HG02759 (cell line): ENCODE data around the gene HSDL2.
"Not testable (repeated sequence)": the region's sequence is repeated elsewhere in the genome, so short reads cannot be mapped to it uniquely, and the experiment has no call there.

Source experiments
- ATAC-seq: cut with Tn5 transposase; IDR thresholded peaks from one replicate; pipeline ENCODE4 v1.9.1; 2021; ENCODE audit warnings: mild to moderate bottlenecking, moderate library complexity; ENCODE audit not compliant: unreplicated experiment

The HSDL2 gene

DNA sequence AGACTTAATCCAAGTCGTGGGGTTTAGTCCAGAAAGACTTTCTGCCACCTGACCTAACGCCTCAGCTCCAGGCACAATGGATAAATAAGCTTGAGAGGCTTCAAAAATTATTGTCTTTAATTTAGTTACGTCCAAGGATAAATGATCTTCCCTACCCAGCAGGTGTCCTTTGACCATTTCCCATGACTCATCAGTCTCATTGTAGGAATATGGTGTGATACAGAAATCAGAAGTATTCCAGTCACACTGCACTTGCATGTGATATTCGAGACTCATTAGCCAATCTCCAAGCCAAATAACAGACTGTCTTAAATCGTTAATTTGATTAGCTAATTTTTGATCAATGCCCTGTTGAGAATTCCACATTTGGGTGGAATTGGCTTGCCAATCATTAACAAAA lies 13.2 kb downstream of the HSDL2 start:
- not testable (repeated sequence) for ATAC-seq

DNA sequence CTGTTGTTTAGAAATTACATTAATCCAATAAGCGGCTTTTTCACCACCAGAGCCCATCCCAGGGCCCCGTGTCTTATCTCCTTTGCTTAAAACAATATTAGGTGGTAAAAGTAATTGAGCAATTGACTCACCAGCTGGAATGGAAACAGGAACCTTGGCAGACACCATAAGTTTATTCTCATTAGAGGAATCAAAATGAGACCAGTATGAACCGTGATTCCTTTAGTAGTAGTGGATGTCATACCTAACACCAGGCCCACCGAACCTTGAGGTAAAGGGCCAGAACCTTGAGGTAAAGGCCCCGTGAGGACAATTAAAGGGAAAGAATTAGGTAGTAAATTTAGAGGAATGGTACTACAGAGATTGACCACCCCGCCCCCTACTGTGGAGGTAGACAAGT lies 16.5 kb downstream of the HSDL2 start:
- no peak for ATAC-seq

DNA sequence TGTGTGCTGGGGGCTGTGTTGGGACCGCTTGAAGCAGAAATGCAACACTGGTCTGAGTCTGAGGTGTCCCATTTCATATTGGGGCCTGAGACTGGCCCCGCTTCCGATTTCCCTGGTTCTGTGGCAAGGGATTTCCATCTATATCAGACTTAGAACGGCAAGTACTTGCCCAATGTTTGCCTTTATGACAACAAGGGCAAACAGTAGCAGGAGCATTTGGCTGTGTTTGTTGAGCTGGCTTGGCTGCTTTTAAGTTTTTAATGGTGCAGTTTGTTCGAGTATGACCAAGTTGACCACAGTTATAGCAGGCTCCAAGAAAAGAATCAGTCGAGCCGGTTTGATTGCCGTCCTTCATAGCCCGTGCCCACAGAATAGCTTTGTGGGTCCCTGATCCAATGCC lies 17.0 kb downstream of the HSDL2 start:
- ATAC-seq: no peak

DNA sequence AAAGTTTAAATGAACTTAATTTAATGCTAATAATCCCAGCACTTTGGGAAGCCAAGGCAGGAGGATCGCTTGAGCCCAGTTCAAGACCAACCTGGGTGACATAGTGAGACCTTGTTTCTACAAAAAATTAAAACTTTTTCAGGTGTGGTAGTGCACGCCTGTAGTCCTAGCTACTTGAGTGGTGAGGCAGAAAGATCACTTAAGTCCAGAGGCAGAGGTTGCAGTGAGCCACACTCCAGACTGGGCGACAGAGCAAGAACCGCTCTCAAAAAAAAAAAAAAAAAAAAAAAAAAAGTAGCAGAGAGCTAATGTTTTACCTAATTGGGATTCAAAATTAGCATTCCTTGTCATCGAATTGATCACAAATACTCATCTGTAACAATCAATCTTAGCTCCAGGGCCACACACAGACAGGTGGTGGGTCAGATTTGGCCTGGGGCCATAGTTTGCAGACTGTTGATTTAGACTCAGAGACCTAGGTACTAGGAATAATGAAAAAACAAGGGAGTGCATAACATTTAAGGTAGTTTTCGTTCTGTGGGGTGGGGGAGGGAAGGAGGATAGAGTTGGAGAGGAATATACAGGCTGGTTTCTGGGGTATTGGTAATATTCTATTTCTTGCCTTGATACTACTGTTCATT lies 21.4 kb downstream of the HSDL2 start:
- no peak for ATAC-seq

DNA sequence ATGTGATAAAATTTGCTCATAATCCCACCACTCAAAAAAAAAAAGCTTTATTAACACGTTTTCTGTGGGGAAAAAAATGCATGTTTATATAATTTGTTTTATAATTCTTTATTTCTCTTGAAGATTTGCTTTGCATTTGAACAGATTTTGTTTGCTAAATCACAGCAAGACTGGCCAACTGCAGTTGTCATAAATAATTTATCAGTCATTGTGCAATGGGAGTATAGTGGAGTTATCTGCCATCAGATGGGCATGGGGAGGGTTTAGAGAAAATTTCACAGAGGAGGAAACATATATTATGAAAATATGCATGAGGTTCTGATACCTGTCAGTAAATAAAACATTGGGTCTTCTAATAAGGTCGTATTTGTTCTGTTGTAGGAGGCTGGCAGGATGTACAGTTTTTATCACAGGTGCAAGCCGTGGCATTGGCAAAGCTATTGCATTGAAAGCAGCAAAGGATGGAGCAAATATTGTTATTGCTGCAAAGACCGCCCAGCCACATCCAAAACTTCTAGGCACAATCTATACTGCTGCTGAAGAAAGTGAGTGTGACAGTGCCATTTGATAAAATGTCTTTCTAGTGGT lies 23.8 kb downstream of the HSDL2 start:
- ATAC-seq: no peak

DNA sequence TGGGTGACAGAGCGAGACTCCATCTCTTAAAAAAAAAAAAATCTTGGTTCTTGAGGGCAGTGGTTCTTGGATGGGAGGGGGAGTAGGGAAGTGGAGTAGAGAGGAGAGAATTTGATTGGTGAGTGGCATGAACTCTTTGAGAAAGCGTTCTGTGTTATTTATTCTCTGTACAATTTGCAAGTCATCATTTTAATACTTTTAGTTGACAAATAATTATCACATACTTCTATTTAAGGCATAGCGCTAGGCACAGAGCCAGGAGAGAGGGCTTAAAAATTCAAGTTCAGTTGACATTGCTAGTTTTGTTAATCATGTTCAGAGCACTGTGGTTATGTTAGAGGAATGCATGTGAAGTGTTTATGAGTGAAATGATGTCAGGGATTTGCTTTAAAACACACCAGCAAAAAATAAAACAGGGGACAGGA lies 24.6 kb downstream of the HSDL2 start:
- no peak for ATAC-seq

DNA sequence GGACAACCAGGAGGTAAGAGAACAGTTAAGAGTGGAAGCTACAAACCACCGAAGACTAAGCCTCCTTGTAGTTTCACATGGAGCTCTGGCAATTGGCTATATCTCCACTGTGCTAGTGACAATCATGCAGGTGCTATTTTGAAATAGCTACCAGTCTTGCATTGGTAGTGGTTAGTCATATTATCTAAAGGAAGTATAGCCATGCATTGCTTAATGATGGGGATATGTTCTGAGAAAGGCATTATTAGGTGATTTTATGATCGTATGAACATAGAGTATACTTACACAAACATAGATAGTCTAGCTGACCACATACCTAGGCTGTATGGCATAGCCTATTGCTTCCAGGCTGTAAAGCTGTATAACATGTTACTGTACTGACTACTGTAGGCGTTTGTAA lies 28.4 kb downstream of the HSDL2 start:
- no peak for ATAC-seq

DNA sequence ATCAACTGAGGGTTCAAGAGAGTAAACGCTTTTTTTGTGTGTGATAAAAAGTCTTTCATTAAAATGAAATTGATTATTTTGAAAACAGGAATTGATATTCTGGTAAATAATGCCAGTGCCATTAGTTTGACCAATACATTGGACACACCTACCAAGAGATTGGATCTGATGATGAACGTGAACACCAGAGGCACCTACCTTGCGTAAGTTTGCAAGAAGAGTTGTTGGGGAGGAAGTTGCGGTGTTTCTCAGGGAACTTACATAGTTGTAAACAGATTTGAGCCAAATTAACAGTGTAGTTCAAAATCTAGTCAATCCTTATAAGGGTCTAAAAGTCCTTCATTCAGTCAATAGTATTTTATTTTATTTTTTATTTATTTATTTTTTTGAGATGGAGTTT lies 28.9 kb downstream of the HSDL2 start:
- no peak for ATAC-seq

DNA sequence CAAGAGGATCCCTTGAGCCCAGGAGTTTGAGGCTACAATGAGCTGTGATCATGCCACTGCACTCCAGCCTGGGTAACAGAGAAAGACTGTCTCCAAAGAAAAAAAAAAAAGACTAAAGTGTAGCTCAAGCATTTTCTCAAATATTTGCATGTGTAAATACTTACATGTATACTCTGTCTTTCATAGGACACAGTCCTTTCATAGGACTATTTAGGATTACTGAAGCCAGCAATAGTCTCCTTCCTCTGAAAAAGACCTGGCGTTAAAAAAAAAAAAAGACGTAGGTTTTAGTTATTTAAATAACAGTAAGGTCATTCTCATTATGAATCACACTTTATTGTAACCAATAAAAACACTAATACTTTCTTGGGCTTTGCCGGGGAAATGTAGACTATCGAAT lies 29.9 kb downstream of the HSDL2 start:
- no peak for ATAC-seq

DNA sequence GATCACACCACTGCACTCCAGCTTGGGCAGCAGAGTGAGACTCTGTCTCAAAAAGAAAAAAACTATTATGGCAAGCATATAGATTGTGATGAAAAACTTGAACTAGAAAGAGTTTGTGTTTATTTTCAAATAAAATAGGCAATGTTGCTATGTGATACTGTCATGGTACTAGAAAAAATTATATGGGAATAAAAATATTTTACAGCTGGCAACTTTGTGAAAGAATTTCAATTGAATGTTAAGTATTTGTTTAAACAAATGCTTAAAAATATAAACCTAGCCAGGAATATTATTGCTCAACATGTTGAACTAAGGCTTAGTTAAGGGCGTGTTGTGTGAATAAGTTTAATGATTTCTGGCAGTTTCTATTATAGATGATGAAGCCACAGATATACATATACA lies 31.7 kb downstream of the HSDL2 start:
- ATAC-seq: no peak

DNA sequence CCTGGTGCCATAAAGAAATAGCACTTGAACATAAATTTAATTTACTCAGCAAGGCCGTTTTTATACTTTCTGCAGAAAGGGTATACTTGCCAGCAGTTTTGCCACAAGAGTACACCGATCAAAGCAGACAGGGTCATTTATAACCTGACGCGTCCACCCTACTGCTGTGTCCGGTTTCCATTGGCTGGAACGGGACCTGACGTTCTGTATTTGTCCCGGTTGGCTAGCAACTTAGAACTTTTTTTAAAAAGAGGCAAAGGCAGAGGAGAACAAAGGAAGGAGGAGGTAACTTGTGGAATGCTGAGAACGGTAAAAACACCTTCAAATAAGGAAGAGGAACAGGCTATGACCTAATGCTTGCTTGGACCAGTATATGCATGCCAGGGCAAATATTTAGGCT lies 33.8 kb downstream of the HSDL2 start:
- not testable (repeated sequence) for ATAC-seq

DNA sequence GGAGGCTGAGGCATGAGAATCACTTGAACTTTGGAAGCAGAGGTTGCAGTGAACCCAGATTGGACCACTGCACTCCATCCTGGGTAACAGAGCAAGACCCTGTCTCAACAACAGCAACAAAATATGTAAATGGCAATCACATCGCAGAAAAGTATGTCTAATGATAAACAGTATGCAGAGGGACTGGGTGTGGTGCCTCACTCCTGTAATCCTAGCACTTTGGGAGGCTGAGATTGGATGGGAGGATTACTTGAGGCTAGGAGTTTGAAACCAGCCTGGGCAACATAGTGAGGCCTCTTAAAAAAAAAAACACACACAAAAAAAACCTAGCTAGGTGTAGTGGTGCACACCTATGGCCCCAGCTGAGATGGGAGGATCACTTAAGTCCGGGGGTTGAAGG lies 40.3 kb downstream of the HSDL2 start:
- ATAC-seq: no peak

DNA sequence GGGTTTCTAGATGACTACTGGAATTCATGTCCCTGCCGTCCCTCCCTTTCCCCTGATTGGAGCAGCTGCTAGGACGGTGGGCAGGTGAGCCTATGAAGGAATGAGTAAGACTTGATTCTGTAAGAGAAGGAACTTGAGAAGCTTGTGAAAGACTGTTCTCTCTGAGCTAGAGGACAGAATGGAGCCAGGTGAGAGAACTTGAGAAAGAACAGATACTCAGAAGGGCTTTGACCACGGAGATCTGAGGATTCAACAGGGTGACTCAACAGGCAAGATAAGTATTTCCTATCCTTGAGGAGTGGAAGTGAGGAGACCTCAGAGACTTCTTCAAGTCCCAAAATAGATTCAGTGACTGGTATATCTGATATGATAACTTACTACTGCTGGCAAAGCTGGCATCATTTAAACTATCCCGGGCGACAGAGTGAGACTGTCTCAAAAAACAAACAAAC lies 41.9 kb downstream of the HSDL2 start:
- no peak for ATAC-seq

DNA sequence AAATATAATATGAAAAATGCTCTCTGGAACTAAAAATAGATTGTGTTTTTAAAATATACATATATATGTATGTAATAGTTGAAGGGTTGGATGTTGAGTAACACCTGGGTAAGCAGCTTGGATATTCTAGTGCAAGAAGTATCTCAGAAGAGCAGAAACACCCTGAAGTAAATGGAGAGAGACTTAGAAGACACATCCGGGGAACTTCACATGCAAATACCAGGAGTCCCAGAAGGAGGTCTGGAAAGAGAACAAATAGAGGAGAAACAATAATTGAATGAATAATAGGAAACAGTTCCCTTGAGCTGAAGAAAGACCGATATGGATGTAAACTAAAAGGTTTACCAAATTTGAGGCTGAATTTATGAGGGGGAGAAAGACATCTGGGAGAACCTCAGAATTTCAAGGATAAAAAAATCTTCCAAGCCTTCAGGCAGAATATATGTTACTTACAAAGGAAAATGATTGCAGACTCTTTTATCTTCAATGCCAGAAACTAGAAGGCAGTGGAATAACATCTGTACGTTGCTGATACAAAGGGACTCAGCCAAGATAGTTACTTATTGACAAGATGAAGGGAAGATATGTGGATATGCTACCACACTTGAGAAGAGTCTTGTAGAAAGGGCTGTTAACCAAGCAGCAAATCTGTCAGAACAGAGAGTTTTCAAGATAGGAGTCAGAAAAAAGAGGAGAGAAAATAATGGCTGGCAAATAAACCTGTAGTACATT lies 42.7 kb downstream of the HSDL2 start:
- ATAC-seq: no peak

DNA sequence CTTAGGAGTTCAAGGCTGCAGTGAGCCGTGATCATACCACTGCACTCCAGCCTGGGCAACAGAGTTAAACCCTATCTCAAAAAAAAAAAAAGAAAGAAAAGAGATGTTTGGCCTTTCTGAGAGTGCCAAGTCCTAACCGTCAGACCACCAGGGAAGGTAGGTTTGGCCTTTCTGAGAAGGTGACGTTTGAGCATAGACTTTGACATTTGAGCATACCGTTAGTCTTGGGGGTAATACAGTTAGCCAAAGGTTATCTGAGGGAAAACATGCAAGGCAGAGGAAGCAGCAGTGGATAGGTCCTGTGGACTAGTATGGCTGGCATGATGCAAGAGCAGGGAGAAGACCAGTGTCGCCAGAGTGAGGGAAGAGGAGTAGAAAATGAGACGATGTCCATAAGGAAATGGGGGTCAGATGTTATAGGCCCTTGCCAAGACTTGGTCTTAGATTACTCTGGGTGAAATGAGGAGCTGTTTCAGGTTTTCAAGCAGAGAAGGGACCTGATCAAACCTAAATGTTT lies 50.2 kb downstream of the HSDL2 start:
- no peak for ATAC-seq

DNA sequence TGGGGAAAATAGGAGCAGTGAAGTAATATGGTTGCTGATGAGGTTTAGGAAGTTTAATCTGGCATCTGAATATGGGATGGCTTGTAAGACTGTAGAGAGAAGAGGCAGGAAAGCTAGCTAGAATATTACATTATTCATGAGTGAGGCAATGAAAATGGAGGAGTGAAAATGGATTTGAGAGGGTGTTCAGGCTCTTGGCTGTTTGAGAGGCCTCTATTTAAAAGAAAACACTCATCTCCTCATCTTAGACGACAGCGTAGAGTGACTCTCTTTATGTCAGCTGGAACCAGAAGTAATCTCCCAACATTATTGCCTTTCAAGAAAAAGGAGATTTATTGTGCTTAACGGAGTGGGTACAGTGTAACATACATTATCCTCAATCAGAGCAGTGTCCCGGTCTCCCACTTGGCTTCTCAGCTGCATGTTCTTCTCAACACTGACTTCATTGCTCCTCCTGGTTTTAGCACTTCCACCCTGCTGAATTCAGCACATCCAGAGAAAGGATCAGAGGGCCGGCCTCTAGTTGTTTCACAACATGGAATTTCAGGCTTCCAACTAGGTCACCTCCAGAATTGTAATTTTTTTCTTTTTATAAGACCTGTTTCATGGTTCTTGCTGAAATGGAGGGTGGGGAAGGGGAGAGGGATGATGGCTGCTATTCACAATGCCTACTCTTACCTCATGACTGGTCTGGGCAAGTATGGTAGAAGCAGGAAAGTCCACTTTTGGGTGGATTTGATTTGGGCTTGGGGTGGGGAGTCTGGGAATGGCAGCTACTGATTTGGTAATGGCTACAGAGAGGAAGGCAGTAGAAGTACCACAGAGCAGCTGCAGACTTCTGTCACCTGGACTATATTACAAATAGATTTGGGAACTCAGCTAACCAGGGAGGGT lies 53.8 kb downstream of the HSDL2 start:
- ATAC-seq: no peak

DNA sequence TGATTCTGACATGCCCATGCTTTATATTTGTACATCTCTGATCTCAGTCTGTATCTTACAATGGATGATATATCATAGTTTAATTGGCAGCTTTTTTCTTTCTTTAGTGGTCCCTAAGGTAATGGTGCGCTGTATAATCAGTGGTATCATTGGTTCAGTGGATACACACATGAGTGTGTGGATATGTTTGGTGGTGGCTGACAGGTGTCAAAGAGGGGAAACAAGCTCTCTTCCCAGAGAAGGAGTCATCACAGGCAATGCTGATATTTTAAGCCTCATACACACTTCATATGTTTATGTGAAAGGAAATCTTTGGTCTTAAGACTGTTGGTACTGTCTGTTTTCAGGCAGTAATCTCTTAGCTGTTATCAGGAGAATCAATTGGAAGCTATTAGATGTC lies 54.6 kb downstream of the HSDL2 start:
- ATAC-seq: no peak

DNA sequence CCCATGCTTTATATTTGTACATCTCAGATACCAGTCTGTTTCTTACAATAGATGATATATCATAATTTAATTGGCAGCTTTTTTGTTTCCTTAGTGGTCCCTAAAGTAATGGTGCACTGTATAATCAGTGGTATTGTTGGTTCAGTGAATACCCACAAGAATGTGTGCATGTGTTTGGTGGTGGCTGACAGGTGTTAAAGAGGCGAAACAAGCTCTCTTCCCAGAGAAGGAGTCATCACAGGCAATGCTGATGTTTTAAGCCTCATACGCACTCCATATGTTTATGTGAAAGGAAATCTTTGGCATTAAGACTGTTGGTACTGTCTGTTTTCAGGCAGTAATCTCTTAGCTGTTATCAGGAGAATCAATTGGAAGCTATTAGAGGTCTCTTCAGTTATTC lies 57.5 kb downstream of the HSDL2 start:
- no peak for ATAC-seq

DNA sequence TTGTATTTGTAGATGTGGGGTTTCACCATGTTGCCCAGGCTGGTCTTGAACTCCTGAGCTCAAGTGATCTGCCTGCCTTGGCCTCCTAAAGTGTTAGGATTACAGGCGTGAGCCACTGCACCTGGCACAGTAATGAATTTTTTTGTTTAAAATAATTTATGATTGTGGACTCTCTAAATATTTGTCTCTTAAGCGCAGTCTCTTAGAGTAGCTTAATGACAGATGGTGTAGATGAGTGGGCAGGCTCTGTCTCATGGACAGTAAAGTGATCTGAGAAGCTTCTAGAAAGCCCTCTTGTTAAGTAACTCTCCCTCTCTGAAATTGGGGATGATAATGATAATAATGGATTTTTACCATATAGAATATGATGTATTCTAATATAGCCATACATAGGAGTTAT lies 59.3 kb downstream of the HSDL2 start:
- ATAC-seq: no peak

DNA sequence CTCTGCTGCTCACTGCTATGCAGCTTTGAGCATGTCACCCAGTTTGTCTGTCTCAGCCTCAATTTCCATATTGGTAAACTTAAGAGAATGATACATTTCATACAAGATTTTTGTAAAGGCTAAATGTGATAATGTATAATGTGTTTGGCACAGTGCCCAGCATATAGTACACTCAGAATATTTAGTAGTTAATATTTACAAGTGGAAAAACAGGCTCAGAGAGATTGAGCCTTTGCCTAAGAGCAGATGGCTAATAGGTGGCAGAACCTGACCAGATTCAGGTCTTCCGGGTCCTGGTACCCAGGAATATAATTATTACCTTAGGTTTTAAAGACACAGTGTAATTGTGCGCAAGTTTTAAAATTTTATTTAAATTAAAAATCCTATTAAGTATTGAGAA lies 59.9 kb downstream of the HSDL2 start:
- no peak for ATAC-seq

DNA sequence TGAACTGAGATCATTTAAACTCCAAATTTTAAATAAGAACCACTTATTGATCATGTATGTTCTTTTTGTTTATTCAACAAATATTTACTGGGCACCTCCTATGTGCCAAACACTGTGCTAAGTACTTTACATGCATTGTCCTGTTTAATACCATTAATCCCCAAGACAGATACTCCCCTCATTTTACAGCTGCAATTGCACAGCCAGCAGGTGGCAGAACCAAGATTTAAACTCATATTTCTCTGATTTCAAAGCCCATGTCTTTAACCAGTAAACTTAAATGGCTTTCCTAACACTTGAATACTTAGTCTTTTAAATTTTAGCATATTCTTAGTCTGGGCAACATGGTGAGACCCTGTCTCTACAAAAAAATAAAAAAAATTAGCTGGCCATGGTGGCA lies 63.3 kb downstream of the HSDL2 start:
- no peak for ATAC-seq
